Ovary (tissue), 3 donors: ENCODE measurements around the gene TAX1BP3.

Experiments
- CTCF ChIP-seq, 3 donors: fragments of 450-650 bp in 2 of 3; fragments of 200-600 bp in 1 of 3; IDR thresholded peaks; one replicate each; pipeline versions ENCODE4 v1.5.1 to v1.8.0; 2016 to 2022; ENCODE audit warnings: antibody characterized with exemption in 3 of 3, mild to moderate bottlenecking in 1 of 3
- EP300 ChIP-seq: sonication (generic); formaldehyde crosslinking; IDR thresholded peaks from one replicate; pipeline ENCODE4 v1.6.1; 2017; ENCODE audit warnings: antibody characterized with exemption
- POLR2A ChIP-seq: fragments of 450-650 bp; IDR thresholded peaks from one replicate; pipeline ENCODE4 v1.6.1; 2017; ENCODE audit warnings: antibody characterized with exemption, mild to moderate bottlenecking, moderate library complexity
- donor health status: DM: no; HTN: no; CAD: no.

- no peak for TF ChIP-seq CTCF (IDR thresholded peaks at IDR 0.05)
- TF ChIP-seq POLR2A = no peak
- TF ChIP-seq EP300 = no peak
Observed at GRCh38 chr17:3621146-3621720, 47.1 kb downstream of the TAX1BP3 start.
